ENCODE measurements around the gene TTN.

- no peak for TF ChIP-seq CTCF (conservative IDR thresholded peaks at IDR 0.05; ENCODE audit: low read depth in 2 of 2)
- TF ChIP-seq EZH2phosphoT487 (IDR thresholded peaks at IDR 0.05; ENCODE audit: unreplicated experiment): no peak
- no peak for TF ChIP-seq ETS1 (IDR thresholded peaks at IDR 0.05)
These were observed 26.2 kb upstream of the TTN start for GRCh38 chr2:178833382-178833781.
